COLO668 (cell line): ENCODE results near the gene ASB2.

Experiments used
- DNase-seq: peaks from one replicate; lab custom pipeline; 2025; ENCODE audit not compliant: unreplicated experiment; lab: John Stamatoyannopoulos, UW

The ASB2 gene

GRCh38 chr14:93950948-93951634 lies 25.3 kb downstream of the ASB2 start:
- no peak for DNase-seq

- no peak for DNase-seq
Measured at GRCh38 chr14:93949511-93950075, 26.8 kb downstream of the ASB2 start.

GRCh38 chr14:93947282-93947681 lies 29.1 kb downstream of the ASB2 start:
- no peak for DNase-seq

- DNase-seq, result no peak
Measured at GRCh38 chr14:93946541-93947090, 29.8 kb downstream of the ASB2 start.

GRCh38 chr14:93946104-93946503 lies 30.3 kb downstream of the ASB2 start:
- DNase-seq, result no peak

GRCh38 chr14:93945070-93945399 lies 31.3 kb downstream of the ASB2 start:
- no peak for DNase-seq

- no peak for DNase-seq
Measured at GRCh38 chr14:93944348-93945069, 31.9 kb downstream of the ASB2 start.

GRCh38 chr14:93943930-93944329 lies 32.4 kb downstream of the ASB2 start:
- DNase-seq, result no peak

- DNase-seq, result no peak
Measured at GRCh38 chr14:93943052-93943451, 33.3 kb downstream of the ASB2 start.

GRCh38 chr14:93941293-93941910 lies 35.0 kb downstream of the ASB2 start:
- peak; percentile 95 for DNase-seq

- no peak for DNase-seq
Measured at GRCh38 chr14:93940437-93940836, 35.9 kb downstream of the ASB2 start.

- peak; percentile 95 for DNase-seq
Measured at GRCh38 chr14:93939304-93940229, 36.8 kb downstream of the ASB2 start.

GRCh38 chr14:93938751-93939303 lies 37.5 kb downstream of the ASB2 start:
- DNase-seq, result peak; percentile 46

- DNase-seq, result no peak
Measured at GRCh38 chr14:93937519-93937918, 38.9 kb downstream of the ASB2 start.

GRCh38 chr14:93936926-93937325 lies 39.4 kb downstream of the ASB2 start:
- no peak for DNase-seq

- DNase-seq, result peak; percentile 22
Measured at GRCh38 chr14:93936245-93936644, 40.1 kb downstream of the ASB2 start.

- no peak for DNase-seq
Measured at GRCh38 chr14:93935213-93935612, 41.2 kb downstream of the ASB2 start.

GRCh38 chr14:93932642-93933041 lies 43.7 kb downstream of the ASB2 start:
- DNase-seq, result no peak

GRCh38 chr14:93930989-93931307 lies 45.4 kb downstream of the ASB2 start:
- DNase-seq, result no peak

- no peak for DNase-seq
Measured at GRCh38 chr14:93930296-93930988, 45.9 kb downstream of the ASB2 start.
